ENCODE measurements around the gene PLEKHM3.

The PLEKHM3 gene

DNA sequence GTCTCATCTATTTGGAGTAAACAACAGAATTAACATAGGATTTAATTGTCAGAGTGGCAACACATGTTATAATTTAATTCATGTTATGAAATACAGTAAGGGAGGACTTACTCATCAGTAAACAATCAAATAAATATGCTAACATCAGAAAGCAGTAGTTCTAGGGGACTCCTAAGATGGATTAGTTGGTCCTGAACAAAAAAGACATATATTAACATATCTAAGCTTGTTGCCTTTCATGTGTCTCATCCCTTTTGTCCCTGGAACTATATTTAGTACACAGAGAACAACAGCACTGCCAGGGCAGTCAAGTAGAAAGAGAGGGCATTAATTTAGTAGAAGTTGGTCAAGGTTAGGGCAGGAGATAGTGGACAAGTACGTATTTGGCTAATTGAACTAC, 137.8 kb downstream of the PLEKHM3 start:
- no peak for DNase-seq (ENCODE audit: low read depth in 2 of 2)

DNA sequence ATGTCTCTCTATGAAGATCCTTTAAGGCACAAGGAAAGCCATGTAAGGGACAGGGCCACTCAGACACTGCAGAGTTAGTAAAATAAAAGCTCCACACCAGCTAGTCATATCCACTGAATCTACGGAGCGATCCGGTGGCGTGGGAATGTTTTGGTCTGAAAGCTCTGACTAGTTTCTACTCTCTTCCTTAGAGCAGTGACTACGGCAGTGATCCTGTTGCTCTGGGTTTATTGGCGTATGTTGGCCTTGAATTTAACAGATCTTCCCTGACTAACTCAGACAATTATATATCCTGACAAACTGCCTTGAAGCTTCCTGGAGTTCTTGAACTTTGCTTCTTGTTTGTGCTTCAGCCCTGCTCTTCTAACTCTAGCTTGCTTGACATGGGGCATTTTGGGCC, 140.3 kb downstream of the PLEKHM3 start:
- no peak for DNase-seq (ENCODE audit: low read depth in 2 of 2)

DNA sequence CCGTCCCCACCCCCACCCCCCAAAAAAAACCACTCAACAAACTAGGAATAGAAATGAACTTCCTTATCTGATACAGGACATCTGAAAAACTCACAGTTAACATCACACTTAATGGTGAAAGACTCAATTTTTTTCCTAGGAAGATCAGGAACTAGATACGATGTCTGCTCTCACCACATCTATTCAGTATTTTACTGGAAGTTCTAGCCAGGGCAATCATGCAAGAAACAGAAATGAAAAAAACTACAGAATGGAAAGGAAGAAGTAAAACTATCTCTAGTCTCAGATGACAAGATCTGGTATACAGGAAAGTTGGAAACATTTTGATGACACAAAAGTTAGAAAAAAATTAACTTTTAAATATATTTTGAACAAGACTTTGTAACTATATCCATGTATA, 141.2 kb downstream of the PLEKHM3 start:
- DNase-seq (ENCODE audit: low read depth in 2 of 2) = no peak

DNA sequence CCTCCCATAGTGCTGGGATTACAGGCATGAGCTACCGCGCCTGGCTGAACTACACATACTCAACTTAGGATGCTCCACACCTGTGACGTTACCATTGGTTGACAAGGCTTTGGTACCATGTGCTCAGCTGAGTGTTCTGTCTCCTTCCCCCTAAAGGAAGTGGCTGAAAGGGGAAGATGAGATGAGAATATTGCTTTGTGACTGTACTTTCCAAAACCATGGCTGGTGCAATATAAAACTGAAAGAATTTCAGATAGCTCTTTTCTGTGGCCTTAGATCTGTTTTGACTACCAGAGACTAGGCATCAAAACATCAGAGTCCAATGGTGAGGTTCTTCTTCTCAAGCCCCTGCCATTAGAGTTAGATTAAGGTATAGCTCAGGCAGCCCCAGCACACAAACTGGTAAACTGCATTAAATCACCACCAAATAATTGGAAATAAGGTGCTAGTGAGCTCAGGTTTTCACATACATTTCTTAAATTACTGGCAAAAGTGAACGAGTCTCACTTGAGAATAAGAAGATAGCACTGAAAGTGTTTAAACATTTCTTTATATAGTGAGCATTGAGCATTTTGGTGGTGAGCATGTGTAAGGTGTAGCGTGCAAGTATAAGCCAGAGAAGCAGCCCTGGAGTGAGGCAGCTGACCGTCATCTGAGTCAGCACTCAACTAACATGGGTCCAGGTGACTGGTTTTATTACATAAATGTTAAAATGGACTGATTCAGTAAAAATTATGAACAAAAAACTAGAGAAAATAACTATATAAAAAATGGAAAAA, 142.1 kb downstream of the PLEKHM3 start:
- no peak for DNase-seq (ENCODE audit: low read depth in 2 of 2)

DNA sequence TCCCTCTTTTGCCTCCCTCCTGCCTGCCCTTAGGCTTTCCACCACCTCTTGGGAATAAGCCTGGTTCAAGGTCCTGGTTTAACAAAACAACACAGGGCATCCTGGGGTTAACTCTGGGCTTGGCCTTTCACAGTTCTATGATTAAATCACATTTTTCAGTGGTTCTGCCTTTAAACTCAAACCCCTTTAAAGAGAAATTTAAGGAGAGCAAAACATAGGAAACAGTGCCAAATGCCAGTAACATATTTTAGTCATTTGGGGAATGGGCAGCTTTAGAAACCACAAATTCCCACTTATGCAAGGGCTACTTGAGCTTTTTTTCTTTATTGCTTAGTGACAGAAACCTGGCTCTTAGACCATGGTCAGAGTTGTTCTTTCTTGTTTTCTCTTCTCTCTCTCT, 143.4 kb downstream of the PLEKHM3 start:
- DNase-seq (ENCODE audit: low read depth in 2 of 2) = no peak

DNA sequence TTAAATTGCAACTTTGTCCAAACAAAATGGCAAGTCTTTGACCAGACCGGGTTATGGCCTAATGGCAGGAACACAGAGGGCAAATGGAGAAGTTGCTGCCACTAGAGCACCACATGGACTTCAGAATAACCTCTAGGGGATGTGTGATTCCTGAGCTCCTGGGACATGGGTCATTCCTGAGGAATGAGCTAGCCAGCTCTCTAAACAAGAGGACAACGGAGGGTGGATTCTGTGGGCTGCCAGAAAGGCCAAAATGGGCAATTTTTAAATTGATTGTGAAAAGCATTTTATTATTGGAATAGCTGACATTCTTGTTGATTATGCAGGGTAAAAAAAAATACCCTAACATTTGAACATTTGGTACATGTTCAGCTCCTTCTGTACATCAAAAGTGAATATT, 145.8 kb downstream of the PLEKHM3 start:
- DNase-seq (ENCODE audit: low read depth in 2 of 2) = no peak

DNA sequence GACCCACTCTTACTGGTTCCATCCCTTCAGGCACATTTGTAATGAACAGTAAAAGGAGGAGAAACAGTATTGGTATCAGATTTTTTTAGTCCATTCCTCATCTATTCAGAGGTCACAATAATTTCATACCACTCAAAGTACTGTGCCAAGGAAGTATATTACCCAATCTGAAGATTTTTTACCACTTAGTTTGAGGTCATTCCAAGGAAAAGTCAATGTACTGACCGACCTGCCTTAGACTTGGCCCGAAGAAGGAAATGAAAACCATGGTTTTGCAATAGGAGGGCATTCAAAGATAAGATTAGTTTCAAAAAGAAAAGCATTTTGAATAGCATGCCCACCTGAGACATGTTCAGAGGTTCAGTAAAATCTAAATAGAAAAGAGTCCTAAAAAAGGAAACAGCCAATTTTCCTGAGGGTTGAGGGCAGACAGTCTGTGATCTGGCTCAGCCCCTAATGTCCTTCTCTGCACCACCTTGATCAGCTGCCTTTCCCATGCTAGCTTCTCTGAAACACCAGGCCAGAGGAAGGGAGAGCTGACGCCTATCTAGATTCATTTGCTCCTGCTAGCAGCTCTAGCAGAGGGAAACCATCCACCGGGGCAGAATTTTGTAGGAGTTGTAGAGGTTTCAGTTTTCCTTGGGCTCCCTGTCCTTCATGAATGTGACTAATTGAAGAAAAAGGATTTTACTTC, 148.3 kb downstream of the PLEKHM3 start:
- no peak for DNase-seq (ENCODE audit: low read depth in 2 of 2)

DNA sequence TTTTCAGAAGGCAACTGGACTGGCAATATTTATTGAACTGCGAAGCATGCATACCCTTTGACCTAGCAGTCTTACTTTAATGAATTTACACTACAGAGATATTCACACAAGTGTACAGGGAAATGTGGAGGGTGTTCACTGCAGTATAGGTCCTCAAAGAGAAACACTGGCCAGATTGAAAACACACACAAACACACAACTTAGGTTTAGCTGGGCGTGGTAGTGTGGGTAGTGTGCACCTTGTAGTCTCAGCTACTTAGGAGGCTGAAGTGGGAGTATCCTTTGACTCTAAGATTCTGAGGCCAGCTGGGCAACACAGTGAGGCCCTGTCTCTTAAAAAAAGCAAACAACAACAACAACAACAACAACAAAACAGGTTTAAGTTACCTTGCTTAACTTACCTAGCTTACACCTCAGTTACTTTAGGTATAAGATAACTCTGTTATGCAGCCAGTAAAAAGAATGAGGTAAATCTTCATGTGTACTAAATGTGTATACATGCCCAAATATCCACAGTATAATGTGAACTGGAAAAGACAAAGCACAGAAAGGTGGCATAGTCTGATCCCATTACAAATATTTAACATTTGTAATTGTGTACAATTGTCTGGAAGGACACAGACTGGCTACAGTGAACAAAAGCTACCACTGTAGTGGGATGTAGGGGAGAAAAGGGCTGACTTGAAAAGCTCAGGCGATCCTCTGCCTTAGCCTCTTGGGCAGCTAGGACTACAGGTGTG, 149.7 kb downstream of the PLEKHM3 start:
- DNase-seq (ENCODE audit: low read depth in 2 of 2) = no peak

DNA sequence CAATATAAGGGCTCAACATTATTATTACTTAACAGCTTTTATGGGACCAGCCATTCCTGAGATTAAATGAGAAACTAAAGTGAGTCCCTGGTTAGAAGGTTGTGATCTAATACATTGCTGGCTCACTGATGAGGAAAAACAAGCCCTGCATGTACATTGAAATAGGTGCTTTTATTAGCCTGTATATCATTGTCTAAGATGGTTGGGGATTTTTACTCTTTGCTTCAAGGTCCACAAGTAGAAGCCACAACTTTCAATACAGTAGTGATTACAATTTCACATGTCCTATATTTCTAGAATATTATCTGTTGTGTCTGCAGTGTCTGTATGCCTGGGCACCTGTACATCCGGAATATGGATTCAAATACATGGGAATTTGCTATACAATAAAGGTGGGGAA, 151.5 kb downstream of the PLEKHM3 start:
- DNase-seq (ENCODE audit: low read depth in 2 of 2) = no peak

DNA sequence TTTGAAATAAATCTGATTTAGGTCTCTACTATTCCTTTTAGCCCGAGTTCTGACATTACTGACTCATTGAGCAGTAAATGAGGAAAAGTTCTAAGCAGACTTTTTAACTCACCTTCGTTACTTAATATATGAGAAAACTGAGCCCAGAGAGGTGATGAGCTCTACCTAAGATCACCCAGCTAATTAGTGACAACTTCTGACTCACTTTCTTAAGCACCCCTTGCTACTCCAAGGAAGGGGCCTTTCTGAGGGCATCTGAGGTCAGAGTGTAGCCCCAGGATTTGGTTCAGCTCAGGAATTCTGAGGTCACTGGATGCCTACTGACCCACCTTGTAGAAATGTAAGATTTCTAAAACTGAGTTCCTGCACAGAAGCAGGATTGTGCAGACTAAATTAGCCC, 153.4 kb downstream of the PLEKHM3 start:
- no peak for DNase-seq (ENCODE audit: low read depth in 2 of 2)

DNA sequence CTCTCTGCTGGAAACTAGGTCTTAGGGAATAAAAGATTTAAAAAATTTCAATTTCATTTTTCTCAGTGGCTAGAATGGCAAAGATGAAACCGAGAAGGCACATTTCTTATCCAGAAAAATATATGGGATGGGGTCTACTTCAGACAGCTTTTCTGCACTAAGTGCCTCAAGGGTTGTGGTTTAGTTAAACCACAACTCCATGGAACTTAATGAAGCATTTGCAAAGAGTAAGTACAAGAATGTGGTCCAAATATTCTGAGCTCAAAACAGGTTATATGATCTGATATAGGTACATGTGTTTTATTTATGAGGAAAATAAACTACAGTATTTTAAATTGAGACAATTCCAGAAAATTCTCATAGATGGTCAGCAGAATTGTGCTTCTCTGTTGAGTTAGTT, 153.8 kb downstream of the PLEKHM3 start:
- DNase-seq (ENCODE audit: low read depth in 2 of 2) = no peak

DNA sequence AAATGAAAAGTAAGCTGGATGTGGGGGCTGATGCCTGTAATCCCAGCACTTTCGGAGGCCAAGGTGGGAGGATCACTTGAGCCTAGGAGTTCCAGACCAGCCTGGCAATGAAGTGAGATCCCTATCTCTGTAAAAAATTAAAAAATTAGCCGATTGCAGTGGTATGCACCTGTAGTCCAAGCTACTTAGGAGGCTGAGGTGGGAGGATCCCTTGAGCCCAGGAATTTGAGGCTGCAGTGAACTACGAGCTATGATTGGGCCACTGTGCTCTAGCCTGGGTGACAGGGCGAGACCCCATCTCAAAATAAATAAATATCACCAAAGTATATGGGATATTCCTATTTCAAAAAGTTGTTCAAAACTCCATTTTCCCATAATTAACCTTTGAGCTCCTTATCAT, 154.5 kb downstream of the PLEKHM3 start:
- DNase-seq (ENCODE audit: low read depth in 2 of 2) = no peak

DNA sequence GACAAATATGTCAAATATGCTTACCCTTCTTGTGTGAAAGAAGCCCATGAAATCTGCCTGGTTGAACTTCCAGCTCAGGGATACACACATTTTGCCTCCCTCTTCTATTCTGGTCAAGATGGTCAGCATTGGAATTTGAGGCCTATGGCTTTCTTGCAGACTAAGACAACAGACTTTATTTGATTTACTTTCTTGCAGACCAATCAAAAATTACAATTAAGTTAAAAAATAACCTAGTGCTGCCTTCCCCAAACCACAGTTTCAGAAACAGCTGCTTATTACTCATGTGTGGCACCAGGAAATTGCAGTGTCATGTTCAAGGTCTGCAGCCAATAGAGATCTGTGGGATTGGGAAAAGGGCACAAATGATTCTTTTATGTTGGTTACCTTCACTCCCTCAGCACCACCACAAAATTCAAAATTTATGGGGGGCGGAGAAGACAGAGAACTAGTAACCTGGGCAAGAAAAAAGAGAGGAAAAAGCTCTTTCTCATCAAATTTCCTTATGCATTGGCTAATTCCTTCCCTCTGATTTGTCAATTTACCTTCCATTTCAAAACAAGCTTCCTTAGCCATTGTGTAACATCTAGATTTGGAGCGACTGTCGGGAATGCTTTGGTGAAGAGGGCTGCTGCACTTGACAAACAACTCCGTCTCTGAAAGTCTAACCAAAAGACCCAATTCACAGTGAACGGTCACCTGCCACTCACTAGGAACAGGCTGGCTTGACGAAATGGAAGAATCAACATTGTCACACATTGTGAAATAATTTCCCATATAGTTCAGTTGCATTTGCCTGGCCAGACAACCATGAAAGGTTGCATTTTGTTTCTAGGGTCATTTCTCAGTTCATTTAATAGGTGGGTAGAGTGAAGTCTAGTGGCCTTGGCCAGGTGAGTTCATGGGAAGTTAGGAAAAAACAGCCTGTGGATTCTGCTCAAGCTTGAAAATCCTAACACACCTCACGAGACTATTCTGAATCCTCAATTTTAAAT, 155.2 kb downstream of the PLEKHM3 start:
- no peak for DNase-seq (ENCODE audit: low read depth in 2 of 2)

DNA sequence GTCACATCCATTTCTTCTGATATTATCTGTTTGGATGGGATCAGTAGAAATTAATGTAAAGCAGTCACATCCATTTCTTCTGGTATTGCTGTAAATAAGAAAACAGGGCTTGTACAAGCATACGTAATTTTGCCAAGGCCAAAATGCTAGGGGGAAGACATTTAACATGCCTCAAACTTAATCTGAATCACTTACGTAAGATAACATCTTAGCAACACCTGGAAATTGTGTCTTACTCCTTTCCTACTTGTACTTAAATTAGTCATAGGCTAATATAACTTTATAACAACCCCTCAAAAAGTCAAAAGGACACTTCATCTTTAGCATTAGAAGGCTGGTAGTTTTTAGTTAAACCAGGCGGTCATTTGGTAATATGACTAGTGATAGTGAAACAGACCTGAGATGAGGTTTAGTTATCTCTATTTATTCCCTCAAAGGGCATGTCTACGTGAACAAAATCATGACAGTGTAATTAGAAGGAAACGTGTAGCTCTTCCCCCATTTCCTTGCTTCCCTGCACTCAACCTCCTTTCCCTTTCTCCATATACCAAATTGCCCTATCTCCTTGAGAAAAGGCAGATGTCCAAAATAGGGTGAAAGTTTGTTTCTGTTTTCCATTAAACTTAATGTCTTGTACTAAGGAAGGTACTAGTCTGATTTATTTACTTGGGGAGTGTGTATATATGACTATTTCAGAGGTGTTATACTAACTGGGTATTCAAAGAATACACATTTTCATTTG, 156.3 kb downstream of the PLEKHM3 start:
- DNase-seq (ENCODE audit: low read depth in 2 of 2) = no peak

DNA sequence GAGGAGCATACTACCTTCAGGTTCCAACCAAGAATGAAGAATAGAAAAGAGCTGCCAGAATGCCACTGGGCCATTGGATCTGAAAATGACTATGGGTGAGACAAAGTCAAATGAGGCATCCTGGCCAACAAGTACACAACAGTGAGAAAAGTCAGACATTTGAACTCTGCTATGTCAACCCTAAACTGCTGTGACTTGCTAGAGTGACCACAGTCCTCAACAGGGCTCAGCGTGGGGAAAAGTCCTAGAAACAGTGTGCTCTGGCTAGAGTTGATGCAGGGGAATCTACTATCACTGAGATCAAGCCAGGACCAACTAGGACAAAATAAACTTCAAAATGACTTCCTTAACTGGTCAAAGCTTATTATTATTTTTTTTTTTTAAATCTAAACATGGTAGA, 157.4 kb downstream of the PLEKHM3 start:
- no peak for DNase-seq (ENCODE audit: low read depth in 2 of 2)

DNA sequence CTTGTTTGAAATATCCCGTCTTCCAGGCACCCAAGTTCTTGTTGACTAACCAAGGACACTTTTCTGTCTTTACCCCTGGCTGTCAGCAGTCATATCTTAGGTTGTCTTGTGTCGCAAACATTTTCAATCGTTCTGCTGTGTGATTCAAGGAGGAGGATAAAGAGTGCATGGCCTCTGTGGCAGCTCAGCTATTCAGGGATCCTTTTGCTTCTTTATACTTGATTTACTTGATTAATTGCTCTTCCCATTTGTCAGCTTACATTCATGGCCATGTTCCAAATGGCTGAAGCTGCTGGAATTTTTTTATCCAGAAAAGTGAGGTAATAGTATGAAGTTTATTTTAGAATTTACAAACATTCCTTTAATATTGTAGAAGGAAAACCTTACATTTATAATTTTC, 158.3 kb downstream of the PLEKHM3 start:
- DNase-seq (ENCODE audit: low read depth in 2 of 2) = no peak

DNA sequence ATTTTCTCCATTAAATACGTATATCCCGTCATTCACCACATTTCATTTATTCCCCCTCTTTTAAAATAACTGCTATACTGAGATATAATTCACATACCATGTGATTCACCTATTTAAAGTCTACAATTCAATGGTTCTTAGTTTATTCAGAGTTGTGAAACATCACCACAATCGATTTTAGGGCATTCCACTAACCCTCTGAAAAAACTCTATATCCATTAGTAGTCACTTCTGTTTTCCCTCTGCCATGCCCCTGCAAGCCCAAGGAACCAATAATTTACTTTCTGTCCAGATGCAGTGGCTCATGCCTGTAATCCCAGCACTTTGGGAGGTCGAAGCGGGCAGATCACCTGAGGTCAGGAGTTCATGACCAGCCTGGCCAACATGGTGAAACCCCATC, 160.1 kb downstream of the PLEKHM3 start:
- no peak for DNase-seq (ENCODE audit: low read depth in 2 of 2)

DNA sequence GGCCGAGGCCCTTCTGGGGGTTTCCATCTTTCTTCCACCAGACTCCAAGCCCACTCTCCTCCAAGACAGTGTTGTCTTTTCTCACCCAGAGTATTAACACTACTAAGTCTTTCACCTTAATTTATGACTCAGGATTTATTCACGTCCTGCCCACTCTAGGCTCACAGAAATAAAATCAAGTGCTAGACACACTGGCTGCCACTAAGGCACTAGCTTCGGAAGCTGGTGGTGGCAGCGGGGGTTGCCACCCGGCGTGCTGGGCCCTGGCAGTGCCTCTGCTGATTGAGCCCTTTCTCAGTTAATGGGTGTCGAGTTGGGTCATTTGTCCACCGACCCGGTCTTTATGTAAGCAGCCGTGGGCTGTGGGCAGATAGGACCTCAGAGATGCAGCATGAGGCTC, 162.0 kb downstream of the PLEKHM3 start:
- DNase-seq (ENCODE audit: low read depth in 2 of 2) = no peak

DNA sequence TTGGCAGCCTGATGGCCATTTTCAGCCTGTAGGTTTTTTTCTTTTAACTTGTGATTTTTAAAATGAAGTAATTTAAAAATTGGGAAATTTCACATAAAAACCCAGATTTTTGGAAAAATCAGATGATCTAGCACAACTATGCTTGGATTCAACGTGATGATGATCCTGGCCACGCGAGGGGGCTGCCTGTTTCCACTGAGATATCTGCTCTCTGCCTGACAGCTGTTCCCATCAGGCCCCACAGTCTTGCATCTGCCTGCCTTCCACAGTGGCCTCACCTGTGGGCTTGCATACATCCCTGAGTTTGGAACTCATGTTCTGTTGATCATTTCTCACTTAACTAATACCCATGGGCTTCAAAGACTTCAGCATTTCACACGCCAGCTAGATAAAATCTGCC, 163.5 kb downstream of the PLEKHM3 start:
- DNase-seq (ENCODE audit: low read depth in 2 of 2) = no peak

DNA sequence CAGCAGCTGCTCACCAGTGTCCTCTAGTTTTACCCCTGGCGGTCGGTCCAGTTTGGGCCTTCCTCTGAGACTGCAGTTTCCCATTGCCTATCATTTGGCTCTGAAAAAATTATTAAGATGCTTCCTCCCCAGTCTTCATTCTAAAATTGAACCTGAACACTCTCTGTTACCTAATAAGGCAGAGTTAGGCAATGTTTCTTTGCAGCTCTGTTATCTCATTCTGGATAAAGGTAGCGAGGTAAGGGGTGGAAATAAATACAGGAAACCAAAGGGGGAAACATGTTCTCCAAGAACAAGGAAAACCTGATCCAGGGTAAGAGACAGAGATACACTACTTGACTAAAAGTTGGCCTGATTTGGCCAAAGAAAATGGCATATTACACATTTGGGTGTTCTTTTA, 164.6 kb downstream of the PLEKHM3 start:
- DNase-seq (ENCODE audit: low read depth in 2 of 2) = no peak

DNA sequence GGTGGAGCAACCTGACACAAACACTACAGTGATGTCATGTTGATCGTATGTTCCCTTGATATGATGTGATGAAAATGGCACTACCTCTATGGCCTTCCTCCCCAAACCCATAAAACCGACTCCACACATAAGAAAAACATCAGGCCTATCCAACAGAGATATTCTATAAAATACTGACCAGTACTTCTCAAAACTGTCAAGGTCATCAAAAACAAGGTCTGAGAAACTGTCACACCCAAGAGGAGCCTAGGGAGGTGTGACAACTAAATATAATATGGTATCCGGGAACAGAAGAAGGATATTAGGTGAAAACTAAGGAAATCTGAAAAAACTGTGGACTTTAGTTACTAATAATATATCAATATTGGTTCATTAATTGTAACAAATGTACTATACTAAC, 169.7 kb downstream of the PLEKHM3 start:
- DNase-seq (ENCODE audit: low read depth in 2 of 2) = no peak
